GM18498 (cell line): ENCODE data around the gene GPR63.

Experiments used
- ATAC-seq: cut with Tn5 transposase; IDR thresholded peaks from one replicate; pipeline ENCODE4 v1.9.1; 2021; ENCODE audit warnings: mild to moderate bottlenecking, moderate library complexity; ENCODE audit not compliant: unreplicated experiment

GPR63 gene

DNA sequence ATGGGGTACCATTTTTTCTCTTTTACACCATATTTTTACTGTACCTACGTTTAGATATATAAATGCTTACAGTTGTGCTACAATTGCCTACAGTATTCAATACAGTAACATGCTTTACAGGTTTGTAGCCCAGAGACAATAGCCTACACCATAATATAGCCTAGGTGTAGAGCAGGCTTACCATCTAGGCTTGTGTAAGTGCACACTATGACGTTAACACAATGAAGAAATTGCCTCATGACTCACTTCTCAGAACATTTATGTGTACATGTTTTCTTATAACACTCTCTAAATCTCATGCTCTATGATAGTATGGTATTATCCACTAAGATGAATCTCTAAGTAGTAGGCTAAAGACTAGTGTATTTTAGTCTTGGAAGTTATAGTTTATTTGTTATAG lies 13.5 kb downstream of the GPR63 start:
- ATAC-seq, result no peak

GRCh38 chr6:96821034-96821433 lies 16.2 kb downstream of the GPR63 start:
- no peak for ATAC-seq

DNA sequence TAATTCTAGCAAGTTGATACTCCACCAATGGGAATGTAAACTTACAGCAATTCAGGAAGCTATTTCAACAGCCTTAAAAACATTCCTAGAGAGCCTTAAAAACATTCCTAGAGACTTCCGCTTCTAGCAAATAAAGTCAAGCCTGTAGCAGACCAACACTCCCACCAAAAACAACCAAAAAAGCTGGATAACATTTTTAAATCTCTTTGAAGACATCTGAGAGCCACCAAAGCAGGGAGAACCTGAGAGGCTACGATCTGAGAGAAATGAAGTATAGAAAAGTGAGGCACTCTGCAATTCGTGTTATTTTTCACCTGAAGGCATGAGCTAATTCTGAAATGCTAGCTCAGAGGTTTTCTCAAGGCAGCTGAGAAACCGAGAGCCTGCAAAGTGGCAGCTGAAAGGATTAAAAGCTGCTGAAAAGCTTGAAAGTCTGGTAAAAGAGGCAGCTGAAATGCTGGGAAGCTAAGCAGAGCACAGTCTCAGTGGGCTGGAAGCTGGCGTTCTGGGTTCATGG lies 20.9 kb downstream of the GPR63 start:
- no peak for ATAC-seq

DNA sequence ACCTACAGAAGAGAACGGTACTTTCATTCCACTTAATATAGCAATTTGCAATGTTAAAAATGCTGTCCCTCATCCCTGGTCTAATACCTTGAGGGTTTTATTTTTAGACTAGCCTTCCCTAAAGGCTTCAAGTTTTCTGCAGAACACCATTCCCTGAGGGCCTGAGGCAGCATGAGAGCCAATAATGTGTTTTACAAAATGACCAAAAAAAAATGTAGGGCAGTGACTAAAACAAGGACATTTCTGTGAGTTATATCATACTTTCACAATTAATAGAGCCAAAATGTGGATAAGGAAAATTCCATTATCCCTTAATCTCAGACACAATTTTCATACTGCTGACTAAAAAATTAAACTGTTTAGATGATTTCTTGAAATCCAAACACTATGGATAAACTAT lies 22.7 kb downstream of the GPR63 start:
- no peak for ATAC-seq

- peak; percentile 57 for ATAC-seq
Observed at GRCh38 chr6:96812077-96812703, 25.1 kb downstream of the GPR63 start.

GRCh38 chr6:96811670-96812069 lies 25.6 kb downstream of the GPR63 start:
- no peak for ATAC-seq

DNA sequence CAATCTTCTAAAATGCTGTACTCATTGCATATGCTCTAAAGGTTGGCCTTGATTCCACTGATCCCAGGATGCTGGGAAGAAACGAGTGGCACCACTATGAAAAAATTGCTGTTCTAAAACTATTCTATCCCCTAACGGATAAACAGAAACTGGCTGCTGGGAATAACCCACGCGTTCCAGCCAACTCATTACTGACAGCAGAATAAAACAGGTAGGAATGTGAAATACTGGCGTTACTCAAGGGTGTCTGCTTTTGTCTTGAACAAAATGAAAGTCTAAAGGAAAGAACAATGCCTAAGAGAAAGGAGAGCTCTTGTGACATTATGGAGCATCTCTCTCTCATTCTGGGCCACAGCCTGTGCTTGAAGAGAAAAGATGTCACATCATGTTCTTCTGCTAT lies 26.1 kb downstream of the GPR63 start:
- ATAC-seq, result no peak

GRCh38 chr6:96809119-96809518 lies 28.2 kb downstream of the GPR63 start:
- ATAC-seq, result no peak

GRCh38 chr6:96803106-96803481 lies 34.2 kb downstream of the GPR63 start:
- no peak for ATAC-seq

DNA sequence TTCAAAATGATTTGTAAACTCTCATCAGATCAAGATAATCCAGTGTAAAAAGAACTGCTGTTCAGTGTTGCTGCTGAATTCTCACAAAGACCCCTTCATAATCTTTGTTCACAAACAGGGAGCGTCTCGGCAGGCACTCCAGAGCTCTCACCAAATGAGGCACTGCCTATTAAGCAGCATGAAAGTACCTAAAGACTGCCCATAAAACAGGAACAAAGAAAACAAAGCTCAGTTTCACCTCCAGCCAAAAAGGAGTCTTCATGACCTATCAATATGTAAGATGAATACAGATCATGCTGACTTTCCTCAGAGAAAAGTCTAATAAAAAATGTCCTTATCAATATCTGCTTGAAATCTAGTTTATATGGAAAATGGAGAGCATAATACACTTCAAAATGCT lies 41.8 kb downstream of the GPR63 start:
- peak; percentile 98 for ATAC-seq

DNA sequence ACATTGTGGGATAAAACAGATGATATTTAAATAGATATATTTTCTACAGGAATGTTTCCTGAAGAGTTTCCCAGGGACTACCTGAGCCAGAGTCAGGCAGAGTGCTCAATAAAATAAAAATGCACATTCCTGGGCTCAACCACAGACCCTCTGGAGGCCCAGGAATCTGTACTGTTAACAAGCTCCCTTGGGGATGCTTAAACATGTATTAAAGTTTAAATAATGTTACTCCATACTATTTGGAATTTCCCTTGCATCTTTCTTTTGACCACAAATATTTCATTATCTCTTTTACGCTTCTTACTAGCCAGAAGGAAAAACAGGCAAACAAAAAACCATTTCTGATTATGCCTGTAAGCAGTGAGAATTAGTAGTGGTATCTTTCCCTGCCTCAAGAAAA lies 42.3 kb downstream of the GPR63 start:
- peak; percentile 15 for ATAC-seq

DNA sequence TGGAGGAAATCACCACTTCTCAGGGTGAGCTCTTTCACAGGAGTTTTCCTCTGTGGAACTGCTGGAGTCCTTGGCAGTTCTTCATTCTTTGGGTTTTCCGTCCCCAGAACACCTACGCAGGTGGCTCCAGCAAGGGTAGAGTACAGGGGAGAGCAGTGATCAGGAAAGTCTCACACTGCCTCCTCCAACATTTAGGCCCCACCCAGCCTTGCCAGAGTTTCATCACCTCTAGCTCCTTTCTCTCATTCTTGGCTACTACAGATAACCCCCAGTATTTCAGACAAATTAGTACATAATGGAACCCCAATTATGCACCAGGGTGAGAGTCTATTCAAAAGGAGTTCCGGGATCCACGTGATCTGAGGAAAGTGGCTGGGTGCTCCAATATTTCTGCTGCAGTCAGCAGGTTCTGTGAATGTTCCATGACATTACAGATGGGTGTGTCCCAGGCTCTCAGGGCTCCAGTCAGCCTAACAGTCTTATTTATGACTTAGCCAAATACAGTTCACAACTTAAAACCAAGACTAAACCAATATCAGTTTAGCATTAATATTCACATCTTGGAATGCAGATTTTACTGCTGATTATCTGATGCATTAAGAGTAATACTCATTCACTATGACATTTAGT lies 44.6 kb downstream of the GPR63 start:
- ATAC-seq, result no peak

- ATAC-seq, result no peak
Observed at GRCh38 chr6:96789871-96790270, 47.4 kb downstream of the GPR63 start.

DNA sequence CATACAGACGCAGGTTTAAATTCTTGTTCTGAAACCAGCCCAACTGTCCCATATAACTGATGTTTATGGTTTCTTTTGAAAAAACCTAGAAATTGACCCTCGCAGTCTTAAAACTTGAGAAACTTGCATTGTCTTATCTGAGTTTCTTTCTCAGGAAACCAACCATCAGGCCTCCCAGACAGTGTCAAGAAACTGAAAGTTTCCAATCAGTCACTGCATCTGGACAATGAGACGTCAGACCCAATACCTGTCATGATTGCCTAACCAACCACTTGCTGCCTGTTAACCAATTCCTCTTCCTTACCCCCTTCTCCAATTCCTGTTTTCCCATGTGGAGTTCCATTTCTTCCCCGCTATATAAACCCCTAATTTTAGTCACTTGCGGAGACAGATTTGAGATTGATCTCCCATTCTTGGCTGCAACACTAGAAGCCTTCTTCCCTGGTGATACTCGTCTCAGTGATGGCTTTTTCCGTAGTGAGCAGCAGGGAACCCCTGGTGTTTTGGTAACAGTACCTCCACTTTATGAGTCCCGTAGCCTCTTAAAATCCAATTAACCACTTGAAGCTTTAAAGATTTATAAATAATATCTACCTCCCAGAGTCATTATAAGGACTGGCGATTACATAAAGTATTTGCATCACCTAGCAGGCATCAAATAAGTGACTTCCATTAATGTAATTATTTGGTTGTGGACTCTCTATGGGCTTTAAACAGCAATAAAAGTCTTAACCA lies 49.3 kb downstream of the GPR63 start:
- ATAC-seq, result no peak

DNA sequence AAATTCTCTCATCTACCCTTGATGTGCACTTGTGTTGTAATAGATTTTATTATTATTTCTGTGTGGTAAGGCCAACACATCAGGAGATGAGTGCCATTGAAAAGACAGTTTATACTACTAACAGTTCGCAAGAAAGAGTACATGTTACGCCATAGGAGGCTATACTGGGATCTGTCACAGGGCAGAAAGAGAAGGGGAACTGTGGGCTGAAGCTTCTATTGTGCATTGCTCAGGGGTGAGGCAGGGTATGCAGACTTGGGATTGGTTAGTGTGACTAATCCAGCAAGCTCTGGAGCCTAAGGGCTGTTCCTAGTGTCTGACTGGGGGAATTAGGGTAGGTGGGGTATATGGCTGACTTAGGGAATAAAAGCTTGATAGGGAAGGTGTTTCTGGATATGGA lies 50.9 kb downstream of the GPR63 start:
- ATAC-seq, result no peak

DNA sequence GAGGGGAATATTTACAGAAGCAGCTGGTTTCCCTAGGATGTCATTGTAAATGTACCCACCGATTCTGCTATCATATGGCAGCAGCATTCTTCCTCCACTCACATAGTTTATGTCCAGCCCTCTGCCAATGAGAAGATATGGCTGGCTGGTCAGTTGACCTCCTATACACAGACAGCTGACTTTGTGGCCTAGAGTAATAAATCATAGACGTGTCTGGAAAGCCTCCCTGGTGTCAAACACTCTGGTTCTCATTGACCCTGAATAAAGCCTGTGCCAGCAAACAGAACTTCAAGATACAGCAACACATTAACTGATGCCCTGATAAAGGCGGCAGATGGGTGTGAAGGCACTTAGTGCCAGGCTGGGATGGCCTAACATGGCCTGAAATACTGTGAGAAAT lies 52.6 kb downstream of the GPR63 start:
- no peak for ATAC-seq

DNA sequence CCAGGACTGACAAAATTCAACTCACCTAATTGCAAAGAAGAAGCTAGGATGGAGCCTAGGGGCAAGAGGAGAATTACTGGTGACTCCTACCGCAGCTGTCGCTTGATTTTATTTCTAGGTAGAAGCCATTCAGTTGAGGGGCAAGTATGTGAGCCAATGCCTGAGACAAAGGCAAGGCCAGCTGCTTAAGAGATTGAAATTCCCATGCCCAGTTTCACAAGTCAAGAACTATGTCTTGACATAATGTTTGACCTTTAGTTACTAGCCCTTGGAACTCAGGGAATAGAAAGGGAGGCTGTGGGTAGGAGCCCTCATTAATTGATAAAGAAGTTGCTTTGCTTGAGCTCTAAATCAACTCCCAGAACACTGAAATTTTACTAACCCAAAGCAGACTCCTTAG lies 54.0 kb downstream of the GPR63 start:
- no peak for ATAC-seq

GRCh38 chr6:96781557-96781956 lies 55.7 kb downstream of the GPR63 start:
- no peak for ATAC-seq

GRCh38 chr6:96777113-96777512 lies 60.2 kb downstream of the GPR63 start:
- ATAC-seq, result no peak

DNA sequence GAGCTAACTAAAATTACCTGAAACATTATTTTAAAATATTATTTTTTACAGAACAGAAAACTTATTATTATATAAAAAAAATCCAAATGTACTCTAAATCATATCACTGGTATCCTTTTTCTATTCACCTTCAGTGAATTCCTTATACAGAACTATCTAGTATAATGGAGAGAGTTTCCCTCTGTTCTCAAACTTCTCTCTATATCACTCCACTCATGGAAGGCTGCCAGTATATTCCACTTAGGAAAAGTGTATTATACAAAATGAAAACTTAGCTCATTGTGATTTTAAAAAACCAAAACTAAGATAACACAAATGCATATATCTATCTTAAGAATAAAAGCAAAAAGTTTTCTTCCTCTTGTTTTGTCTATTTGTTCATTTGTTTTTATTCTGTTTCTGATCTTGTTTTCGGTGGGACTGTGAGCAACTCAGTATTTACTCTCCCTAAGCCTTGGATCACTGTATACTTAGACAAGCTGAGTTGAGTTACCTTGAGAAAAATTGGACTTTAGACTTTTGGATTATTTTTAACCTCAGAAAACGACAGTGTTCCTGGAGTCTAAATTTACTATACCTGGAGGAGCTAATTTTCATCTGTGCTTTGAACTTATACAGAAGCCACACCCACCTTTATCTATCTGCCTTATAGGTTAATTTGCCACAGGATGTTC lies 61.4 kb downstream of the GPR63 start:
- ATAC-seq, result no peak

GRCh38 chr6:96766769-96767168 lies 70.5 kb downstream of the GPR63 start:
- ATAC-seq, result no peak

GRCh38 chr6:96762599-96762998 lies 74.7 kb downstream of the GPR63 start:
- no peak for ATAC-seq
